ENCODE measurements around the gene MOB3C. TPM values are rescaled to one million over a fixed set of nuclear protein-coding genes. Genes with fewer than 3 reads are reported as not detected.

MOB3C gene
- total and polyA plus RNA-seq, 2 of the 4 experiments (the other 2 are of a cell fraction): 7.3 to 9.0 TPM

- Histone ChIP-seq H3K9ac (ENCODE audit: low read depth, low read length) (no peak overlapping the region), H2AFZ (replicated peaks; ENCODE audit: low read length, poor library complexity) (no peak overlapping the region), H3K4me1 (ENCODE audit: control insufficient read depth, insufficient read depth, low read length) (no peaks in the 10 kb centered on the region), H3K4ac (ENCODE audit: low read depth, low read length) (no peak overlapping the region), H3K27me3 (ENCODE audit: control insufficient read depth, insufficient read depth, low read length) (no peaks in the 10 kb centered on the region), H3K4me3 (ENCODE audit: insufficient read depth, low read depth, low read length) (no peak overlapping the region), H3K4me2 (ENCODE audit: low read depth, low read length) (no peak overlapping the region), H2BK15ac (ENCODE audit: low read depth, low read length) (no peak overlapping the region), H3K23ac (ENCODE audit: low read depth, low read length) (no peak overlapping the region), H3K27ac (ENCODE audit: insufficient read depth, low read length) (no peak overlapping the region), H4K5ac (ENCODE audit: low read depth, low read length) (no peak overlapping the region), H3K56ac (ENCODE audit: extremely low read depth, insufficient read depth, low read length) (no peak overlapping the region), H4K20me1 (ENCODE audit: insufficient read depth, low read length) (no peaks in the 10 kb centered on the region), H3K36me3 (ENCODE audit: control insufficient read depth, insufficient read depth, low read length) (peaks cover 15% of the 10 kb centered on the region), H2BK5ac (ENCODE audit: low read depth, low read length, poor library complexity, severe bottlenecking) (no peak overlapping the region), H3K14ac (replicated peaks; ENCODE audit: low read depth, low read length) (no peak overlapping the region), H3K18ac (ENCODE audit: low read depth, low read length) (no peak overlapping the region), H4K91ac (ENCODE audit: insufficient read depth, low read depth, low read length) (no peak overlapping the region), H3K79me1 (ENCODE audit: low read depth in 1 of 2, low read length in 2 of 2) (peaks cover 2 to 5% of the 10 kb centered on the region in 2 experiments; a peak in 1 of 4 replicates), H2BK120ac (ENCODE audit: low read depth, low read length) (no peak overlapping the region), H2BK20ac (ENCODE audit: low read depth, low read length) (no peak overlapping the region), H3K9me1 (ENCODE audit: insufficient read depth, low read length) (no peaks in the 10 kb centered on the region), H3K9me3 (ENCODE audit: control insufficient read depth, insufficient read depth, low read length) (no peaks in the 10 kb centered on the region), H2AK5ac (ENCODE audit: low read depth, low read length) (no peak overlapping the region), H4K8ac (ENCODE audit: low read depth in 2 of 2, low read length in 2 of 2) (no peak overlapping the region), H2AK9ac (replicated peaks; ENCODE audit: low read depth, low read length, poor library complexity) (no peak overlapping the region)
- ChIA-PET POLR2A (ENCODE audit: unreplicated experiment) (no interaction called here), CTCF (no interaction called here)
- no peak for DNase-seq
- intact Hi-C loops (cut with micrococcal nuclease): no loop called here
- ATAC-seq (ENCODE audit: low read depth): no peak
- in situ Hi-C loops (cut with MboI; ENCODE audit: low sequenced_read_pairs): no loop called here
- dilution Hi-C loops (cut with HindIII; ENCODE audit: low sequenced_read_pairs, unreplicated experiment): no loop called here
- no peak for TF ChIP-seq BHLHE40 (IDR thresholded peaks at IDR 0.05; ENCODE audit: low read depth, low read length)
- TF ChIP-seq FOS (IDR thresholded peaks at IDR 0.05; ENCODE audit: low read depth, low read length): no peak
- TF ChIP-seq NFE2L2 (IDR thresholded peaks at IDR 0.05; ENCODE audit: low read depth, low read length): no peak
- TF ChIP-seq RCOR1 (IDR thresholded peaks at IDR 0.05; ENCODE audit: insufficient replicate concordance, low read length): no peak
- no peak for TF ChIP-seq CHD1 (IDR thresholded peaks at IDR 0.05; ENCODE audit: low read depth, low read length)
- TF ChIP-seq CEBPB (IDR thresholded peaks at IDR 0.05; ENCODE audit: low read depth, low read length): no peak
- no peak for TF ChIP-seq MAFK (IDR thresholded peaks at IDR 0.05; ENCODE audit: low read depth, low read length)
- BruUV-seq (replicated peaks): no TSS peak
- 100% methylated on average over 1 of the region's 2 CpGs; no CpG with 5 or more reads in 1 of the 2 experiments for WGBS, 2 experiments (ENCODE audit: extremely low coverage in 2 of 2, insufficient read length in 1 of 2)
These were observed 42.8 kb upstream of the MOB3C start for GRCh38 chr1:46659307-46659870.

Data from IMR-90 (cell line).